GM19023 (cell line): ENCODE data around the gene RAVER1.

Source experiments
- ATAC-seq: cut with Tn5 transposase; IDR thresholded peaks from one replicate; pipeline ENCODE4 v1.9.1; 2021; ENCODE audit warnings: mild to moderate bottlenecking, moderate library complexity; ENCODE audit not compliant: unreplicated experiment

Gene RAVER1

GRCh38 chr19:10270616-10271394, 62.5 kb downstream of the RAVER1 start, which contains the start of gene ICAM1:
Gene ICAM1, plus strand, starts transcription at chr19:10271120. Its CDS starts 40 bp downstream, at chr19:10271160.
- ATAC-seq, result peak; percentile 50

GRCh38 chr19:10270180-10270615, 63.1 kb downstream of the RAVER1 start:
- ATAC-seq, result peak; percentile 38

- ATAC-seq, result no peak
These were observed 63.8 kb downstream of the RAVER1 start for GRCh38 chr19:10269333-10270179.

GRCh38 chr19:10268071-10268470, 65.3 kb downstream of the RAVER1 start:
- ATAC-seq, result no peak

- ATAC-seq, result no peak
These were observed 66.6 kb downstream of the RAVER1 start for GRCh38 chr19:10266706-10267105.
